Activated T-helper 17 cell treated with anti-CD3 and anti-CD28 coated beads, Interleukin-2, amount 50 U/mL, for 72 hours (primary cell): ENCODE data around the gene SOX12. TPM values are rescaled to one million over a fixed set of nuclear protein-coding genes. Genes with fewer than 3 reads are reported as not detected.
"Not testable (repeated sequence)": the region's sequence is repeated elsewhere in the genome, so short reads cannot be mapped to it uniquely, and the experiment has no call there.

ENCODE experiments used
- ATAC-seq: fragments of 150-1000 bp; cut with Tn5 transposase; replicated peaks from 2 replicates; pipeline ENCODE4 v1.10.0; 2021; ENCODE audit warnings: mild to moderate bottlenecking, moderate library complexity
- H3K27ac Mint-ChIP-seq: one replicate; pipeline ENCODE4 v1.8.0; 2022; ENCODE audit warnings: mixed read lengths
- H3K27me3 Mint-ChIP-seq: one replicate; pipeline ENCODE4 v1.8.0; 2022; ENCODE audit warnings: mixed read lengths
- H3K36me3 Mint-ChIP-seq: one replicate; pipeline ENCODE4 v1.8.0; 2022; ENCODE audit warnings: low read depth, mild to moderate bottlenecking, mixed read lengths
- H3K4me1 Mint-ChIP-seq: one replicate; pipeline ENCODE4 v1.8.0; 2022; ENCODE audit warnings: mixed read lengths
- H3K4me3 Mint-ChIP-seq: one replicate; pipeline ENCODE4 v1.8.0; 2022; ENCODE audit warnings: mild to moderate bottlenecking, mixed read lengths
- H3K9me3 Mint-ChIP-seq: one replicate; pipeline ENCODE4 v1.8.0; 2022; ENCODE audit warnings: mixed read lengths
- total RNA-seq, 2 donors: library from RNA; stranded (reverse); gene quantifications; one replicate each; pipeline ENCODE4 v1.2.3, GENCODE V29; 2022

SOX12 gene
- total RNA-seq, 2 donors from 2014 or later: 4.0 to 6.5 TPM

- Mint-ChIP-seq H3K4me1 (peaks cover 5% of the 10 kb centered on the region), H3K27ac (no peak overlapping the region), H3K36me3 (no peaks in the 10 kb centered on the region), H3K9me3 (no peaks in the 10 kb centered on the region), H3K4me3 (no peak overlapping the region), H3K27me3 (no peaks in the 10 kb centered on the region)
- peak; percentile 61 for ATAC-seq
Measured at GRCh38 chr20:330233-331149, 5.1 kb downstream of the SOX12 start.

- ATAC-seq: no peak
- H3K36me3 Mint-ChIP-seq: no peaks in the 10 kb centered on the region
Measured at GRCh38 chr20:334578-334977, 9.2 kb downstream of the SOX12 start.

GRCh38 chr20:336040-336439, 10.7 kb downstream of the SOX12 start:
- H3K27me3 Mint-ChIP-seq, H3K9me3 Mint-ChIP-seq, H3K36me3 Mint-ChIP-seq, ATAC-seq, H3K4me1 Mint-ChIP-seq, H3K4me3 Mint-ChIP-seq, H3K27ac Mint-ChIP-seq: not testable (repeated sequence)

More at GRCh38 chr20:334578-334977, 9.2 kb downstream of the SOX12 start:
- Mint-ChIP-seq H3K27me3 (no peaks in the 10 kb centered on the region), H3K9me3 (no peaks in the 10 kb centered on the region), H3K4me3 (no peak overlapping the region), H3K27ac (no peak overlapping the region), H3K4me1 (no peaks in the 10 kb centered on the region)

GRCh38 chr20:341682-342081, 16.3 kb downstream of the SOX12 start:
- Mint-ChIP-seq H3K27ac (no peak overlapping the region), H3K27me3 (peaks cover 3% of the 10 kb centered on the region), H3K9me3 (peaks cover 7% of the 10 kb centered on the region), H3K4me3 (no peak overlapping the region), H3K36me3 (peaks cover 4% of the 10 kb centered on the region), H3K4me1 (peaks cover 5% of the 10 kb centered on the region)
- ATAC-seq: peak; percentile 98

GRCh38 chr20:343107-343506, 17.8 kb downstream of the SOX12 start:
- ATAC-seq: no peak
- Mint-ChIP-seq H3K27me3 (peaks cover 3% of the 10 kb centered on the region), H3K4me3 (no peak overlapping the region), H3K27ac (no peak overlapping the region), H3K9me3 (peaks cover 7% of the 10 kb centered on the region), H3K4me1 (peaks cover 7% of the 10 kb centered on the region), H3K36me3 (peaks cover 4% of the 10 kb centered on the region)

- peaks cover 11% of the 10 kb centered on the region for H3K4me1 Mint-ChIP-seq
- peak overlapping the region; percentile 85 for H3K4me3 Mint-ChIP-seq
- peaks cover 3% of the 10 kb centered on the region for H3K27me3 Mint-ChIP-seq
- H3K36me3 Mint-ChIP-seq: peaks cover 4% of the 10 kb centered on the region
- no peak for ATAC-seq
- peaks cover 7% of the 10 kb centered on the region for H3K9me3 Mint-ChIP-seq
- H3K27ac Mint-ChIP-seq: peak overlapping the region; percentile 80
Measured at GRCh38 chr20:346033-346639, 20.8 kb downstream of the SOX12 start.

- H3K27me3 Mint-ChIP-seq: peaks cover 3% of the 10 kb centered on the region
- peak; percentile 61 for ATAC-seq
- peaks cover 11% of the 10 kb centered on the region for H3K4me1 Mint-ChIP-seq
- peak within 1 kb of the TSS; percentile 80 for H3K27ac Mint-ChIP-seq
- H3K36me3 Mint-ChIP-seq: peaks cover 4% of the 10 kb centered on the region
- peak within 1 kb of the TSS; percentile 85 for H3K4me3 Mint-ChIP-seq
- H3K9me3 Mint-ChIP-seq: peaks cover 5% of the 10 kb centered on the region
Measured at GRCh38 chr20:346640-347316, 21.4 kb downstream of the SOX12 start, which contains the start of gene NRSN2. NRSN2 (plus strand) TSS chr20:347111; CDS start chr20:349644, 2,533 bp downstream.

- peaks cover 4% of the 10 kb centered on the region for H3K36me3 Mint-ChIP-seq
- H3K4me1 Mint-ChIP-seq: peaks cover 11% of the 10 kb centered on the region
- no peak overlapping the region for H3K27ac Mint-ChIP-seq
- ATAC-seq: no peak
- peak overlapping the region; percentile 85 for H3K4me3 Mint-ChIP-seq
- H3K27me3 Mint-ChIP-seq: peaks cover 3% of the 10 kb centered on the region
- peaks cover 3% of the 10 kb centered on the region for H3K9me3 Mint-ChIP-seq
Measured at GRCh38 chr20:347317-347639, 21.9 kb downstream of the SOX12 start.

GRCh38 chr20:347640-348484, 22.5 kb downstream of the SOX12 start:
- Mint-ChIP-seq H3K4me1 (peaks cover 11% of the 10 kb centered on the region), H3K36me3 (peaks cover 4% of the 10 kb centered on the region)

GRCh38 chr20:348972-349841, 23.9 kb downstream of the SOX12 start:
- no peak for ATAC-seq
- Mint-ChIP-seq H3K4me1 (peaks cover 11% of the 10 kb centered on the region), H3K27me3 (peaks cover 3% of the 10 kb centered on the region), H3K27ac (peak overlapping the region; percentile 51), H3K4me3 (peak overlapping the region; percentile 85), H3K9me3 (no peaks in the 10 kb centered on the region), H3K36me3 (peaks cover 4% of the 10 kb centered on the region)

More at GRCh38 chr20:347640-348484, 22.5 kb downstream of the SOX12 start:
- H3K27ac Mint-ChIP-seq: peak overlapping the region; percentile 51
- peak; percentile 85 for ATAC-seq
- peaks cover 3% of the 10 kb centered on the region for H3K27me3 Mint-ChIP-seq
- peaks cover 3% of the 10 kb centered on the region for H3K9me3 Mint-ChIP-seq
- peak overlapping the region; percentile 85 for H3K4me3 Mint-ChIP-seq

- Mint-ChIP-seq H3K36me3 (no peaks in the 10 kb centered on the region), H3K9me3 (no peaks in the 10 kb centered on the region), H3K27me3 (no peaks in the 10 kb centered on the region), H3K4me1 (peaks cover 4% of the 10 kb centered on the region), H3K27ac (no peak overlapping the region), H3K4me3 (no peak overlapping the region)
- ATAC-seq: no peak
Measured at GRCh38 chr20:353166-353565, 27.8 kb downstream of the SOX12 start.

GRCh38 chr20:354298-354977, 29.1 kb downstream of the SOX12 start:
- Mint-ChIP-seq H3K4me3 (no peak overlapping the region), H3K27me3 (no peaks in the 10 kb centered on the region), H3K9me3 (no peaks in the 10 kb centered on the region), H3K36me3 (no peaks in the 10 kb centered on the region), H3K4me1 (no peaks in the 10 kb centered on the region), H3K27ac (no peak overlapping the region)
- peak; percentile 99 for ATAC-seq

- not testable (repeated sequence) for H3K27ac Mint-ChIP-seq, H3K4me1 Mint-ChIP-seq, H3K9me3 Mint-ChIP-seq, H3K27me3 Mint-ChIP-seq, H3K4me3 Mint-ChIP-seq, H3K36me3 Mint-ChIP-seq, ATAC-seq
Measured at GRCh38 chr20:356154-356553, 30.8 kb downstream of the SOX12 start.
